Adrenal gland (tissue), 5 donors: ENCODE results near the gene ARL2.

Source experiments
- POLR2A ChIP-seq, 2 donors: fragments of 450-650 bp; IDR thresholded peaks; one replicate each; pipeline ENCODE4 v1.6.1; 2017; ENCODE audit warnings: antibody characterized with exemption in 2 of 2, mild to moderate bottlenecking in 2 of 2, moderate library complexity in 1 of 2
- TF ChIP-seq, protein P1 (sequence below), 6 experiments: fragments of 450-650 bp in 4 of 6; fragments of 200-600 bp in 2 of 6; sonication (generic) in 1 of 6; IDR thresholded peaks; 1 replicate in 5 of 6; 2 replicates in 1 of 6; pipeline versions ENCODE4 v1.5.1 to v1.8.0; 2016 to 2021; ENCODE audit warnings: antibody characterized with exemption in 6 of 6, mild to moderate bottlenecking in 2 of 6, moderate library complexity in 1 of 6
- donor health status: DM: no; HTN: no; CAD: no.

DNA sequence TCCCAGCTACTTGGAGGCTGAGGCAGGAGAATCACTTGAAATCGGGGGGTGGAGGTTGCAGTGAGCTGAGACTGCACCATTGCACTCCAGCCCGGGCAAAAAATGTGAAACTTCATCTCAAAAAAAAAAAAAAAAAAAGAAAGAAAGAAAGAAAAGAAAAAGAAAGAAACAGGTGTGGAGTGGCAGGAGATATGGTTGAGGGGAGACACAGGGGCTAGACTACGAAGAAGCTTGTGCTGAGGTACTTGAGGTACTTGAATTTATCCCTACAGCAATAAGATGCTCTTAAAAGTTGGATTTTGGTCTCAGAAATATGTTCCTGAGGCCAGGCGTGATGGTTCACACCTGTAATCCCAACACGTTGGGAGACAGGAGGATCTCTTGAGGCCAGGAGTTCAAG is 39.8 kb upstream of the ARL2 start:
- TF ChIP-seq, protein P1, sequence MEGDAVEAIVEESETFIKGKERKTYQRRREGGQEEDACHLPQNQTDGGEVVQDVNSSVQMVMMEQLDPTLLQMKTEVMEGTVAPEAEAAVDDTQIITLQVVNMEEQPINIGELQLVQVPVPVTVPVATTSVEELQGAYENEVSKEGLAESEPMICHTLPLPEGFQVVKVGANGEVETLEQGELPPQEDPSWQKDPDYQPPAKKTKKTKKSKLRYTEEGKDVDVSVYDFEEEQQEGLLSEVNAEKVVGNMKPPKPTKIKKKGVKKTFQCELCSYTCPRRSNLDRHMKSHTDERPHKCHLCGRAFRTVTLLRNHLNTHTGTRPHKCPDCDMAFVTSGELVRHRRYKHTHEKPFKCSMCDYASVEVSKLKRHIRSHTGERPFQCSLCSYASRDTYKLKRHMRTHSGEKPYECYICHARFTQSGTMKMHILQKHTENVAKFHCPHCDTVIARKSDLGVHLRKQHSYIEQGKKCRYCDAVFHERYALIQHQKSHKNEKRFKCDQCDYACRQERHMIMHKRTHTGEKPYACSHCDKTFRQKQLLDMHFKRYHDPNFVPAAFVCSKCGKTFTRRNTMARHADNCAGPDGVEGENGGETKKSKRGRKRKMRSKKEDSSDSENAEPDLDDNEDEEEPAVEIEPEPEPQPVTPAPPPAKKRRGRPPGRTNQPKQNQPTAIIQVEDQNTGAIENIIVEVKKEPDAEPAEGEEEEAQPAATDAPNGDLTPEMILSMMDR (IDR thresholded peaks at IDR 0.05), result no peak
- TF ChIP-seq POLR2A (IDR thresholded peaks at IDR 0.05), result no peak
